Measurements from ENCODE around the gene CNTN1. TPM values are rescaled to one million over a fixed set of nuclear protein-coding genes. Genes with fewer than 3 reads are reported as not detected.

Gene CNTN1
- total RNA-seq, 1 experiment from 2014 or later, result 6.5 TPM

GRCh38 chr12:40828593-40828990 lies 136.4 kb downstream of the CNTN1 start:
- peaks cover 3% of the 10 kb centered on the region for H3K23me2 ChIP-seq (ENCODE audit: insufficient read length, low read depth, low read length, poor library complexity, severe bottlenecking)
- Mint-ChIP-seq H3K9me3 (no peaks in the 10 kb centered on the region), H3K4me3 (no peak overlapping the region), H3K4me1 (peaks cover 21 to 23% of the 10 kb centered on the region in 2 experiments), H3K27ac (no peak overlapping the region), H3K27me3 (ENCODE audit: low read depth) (no peaks in the 10 kb centered on the region), H3K36me3 (ENCODE audit: insufficient read depth in 1 of 3, low read depth in 3 of 3) (no peaks in the 10 kb centered on the region)
- H2BK5ac ChIP-seq (ENCODE audit: insufficient read length, low read length), result no peak overlapping the region
- H3K9ac ChIP-seq (ENCODE audit: extremely low read depth, insufficient read length, low read length), result no peak overlapping the region
- no peaks in the 10 kb centered on the region for H3K79me1 ChIP-seq (ENCODE audit: insufficient read depth, low read depth, low read length, poor library complexity, severe bottlenecking)
- no peak for DNase-seq
- H3K4ac ChIP-seq (ENCODE audit: low read depth, low read length), result no peak overlapping the region
- WGBS (ENCODE audit: extremely low coverage, insufficient read length, low lambda C conversion rate), result no CpG with 5 or more reads among the region's 5 CpGs
- H2BK120ac ChIP-seq (ENCODE audit: low read depth, low read length, poor library complexity, severe bottlenecking), result no peak overlapping the region
- no peaks in the 10 kb centered on the region for H3K79me2 ChIP-seq (ENCODE audit: insufficient read depth, low read length)
- no peak overlapping the region for H3K27ac ChIP-seq (ENCODE audit: insufficient read length, low read depth, low read length)
- H2BK12ac ChIP-seq (ENCODE audit: insufficient read length, low read depth, low read length), result no peak overlapping the region
- no peak overlapping the region for H4K5ac ChIP-seq (ENCODE audit: insufficient read length, low read depth, low read length)
- no peak overlapping the region for H2AFZ ChIP-seq (ENCODE audit: low read length)
- no peak overlapping the region for H2BK15ac ChIP-seq (ENCODE audit: low read depth, low read length)
- H3K14ac ChIP-seq (ENCODE audit: insufficient read depth, low read length), result no peak overlapping the region
- H3K23ac ChIP-seq (ENCODE audit: insufficient read length, low read depth, low read length), result no peak overlapping the region
- H3K56ac ChIP-seq (ENCODE audit: insufficient read length, low read depth, low read length), result no peak overlapping the region
- no peaks in the 10 kb centered on the region for H3K9me3 ChIP-seq (ENCODE audit: control insufficient read depth, low read depth, low read length)
- H3T11ph ChIP-seq (ENCODE audit: low read length), result no peak overlapping the region
- no peaks in the 10 kb centered on the region for H3K27me3 ChIP-seq (ENCODE audit: insufficient read depth, low read length)
- H3K18ac ChIP-seq (ENCODE audit: insufficient read length, low read depth, low read length), result no peak overlapping the region
- H2AK5ac ChIP-seq (ENCODE audit: insufficient read length, low read length), result no peak overlapping the region
- H4K91ac ChIP-seq (ENCODE audit: insufficient read length, low read depth, low read length), result no peak overlapping the region
- no peak overlapping the region for H3K4me2 ChIP-seq (ENCODE audit: insufficient read depth, insufficient read length, low read length)
- H3K4me1 ChIP-seq (ENCODE audit: insufficient read depth, low read length), result peaks cover 3% of the 10 kb centered on the region; the same call in 1 of the 2 replicates
- no peak for TF ChIP-seq CTCF (conservative IDR thresholded peaks at IDR 0.05)
- no peak overlapping the region for H2BK20ac ChIP-seq (ENCODE audit: low read depth, low read length, poor library complexity, severe bottlenecking)
- H4K20me1 ChIP-seq (ENCODE audit: control insufficient read depth, insufficient read depth, insufficient read length), result no peaks in the 10 kb centered on the region
- no peak overlapping the region for H4K8ac ChIP-seq (replicated peaks; ENCODE audit: insufficient read length, low read depth, low read length)

Measured in H9 (cell line).